HK-2 (cell line): ENCODE results near the gene PHACTR1.

ENCODE experiments used
- DNase-seq: peaks from one replicate; pipeline ENCODE4 v3.0.0-alpha.2; 2018; ENCODE audit not compliant: unreplicated experiment

Gene PHACTR1

DNA sequence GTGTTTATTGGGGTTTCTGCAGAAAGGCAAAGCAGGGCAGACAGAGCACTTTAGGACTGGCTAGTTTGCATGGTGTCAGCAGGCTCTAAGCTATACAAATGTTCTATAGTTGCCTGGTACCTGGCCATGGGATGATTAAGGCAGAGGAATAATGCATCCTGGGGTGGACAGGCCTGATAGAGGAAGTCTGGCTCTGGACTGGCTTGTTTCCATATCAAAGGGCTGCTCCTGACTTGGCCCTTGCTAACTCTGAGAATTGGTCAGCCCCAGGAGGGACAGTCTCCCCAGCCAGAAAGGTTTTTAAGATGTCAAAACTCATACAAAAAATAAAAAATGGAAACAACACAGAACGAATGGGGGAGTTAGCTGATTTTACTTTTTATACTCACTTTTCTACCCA, 474.9 kb downstream of the PHACTR1 start:
- DNase-seq = no peak

DNA sequence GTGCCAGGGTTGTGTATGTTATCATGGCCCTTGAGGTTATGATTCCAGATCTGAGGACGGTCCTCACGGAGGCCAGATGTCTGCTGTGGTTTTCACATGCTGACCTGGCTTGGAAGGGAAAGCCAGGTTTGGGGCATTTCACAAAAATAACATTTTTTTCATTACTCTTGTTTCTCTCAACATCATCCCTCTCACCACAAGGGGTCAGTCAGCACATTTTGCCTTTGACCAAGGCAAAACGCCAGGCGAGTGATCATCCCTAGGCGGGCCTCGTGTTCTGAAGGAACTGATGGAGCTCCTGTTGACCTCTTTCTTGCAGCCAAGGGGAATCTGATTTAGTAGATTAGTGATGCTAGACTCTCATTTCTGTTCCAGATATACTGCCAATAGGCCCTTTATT, 478.3 kb downstream of the PHACTR1 start:
- DNase-seq = peak; percentile 21

DNA sequence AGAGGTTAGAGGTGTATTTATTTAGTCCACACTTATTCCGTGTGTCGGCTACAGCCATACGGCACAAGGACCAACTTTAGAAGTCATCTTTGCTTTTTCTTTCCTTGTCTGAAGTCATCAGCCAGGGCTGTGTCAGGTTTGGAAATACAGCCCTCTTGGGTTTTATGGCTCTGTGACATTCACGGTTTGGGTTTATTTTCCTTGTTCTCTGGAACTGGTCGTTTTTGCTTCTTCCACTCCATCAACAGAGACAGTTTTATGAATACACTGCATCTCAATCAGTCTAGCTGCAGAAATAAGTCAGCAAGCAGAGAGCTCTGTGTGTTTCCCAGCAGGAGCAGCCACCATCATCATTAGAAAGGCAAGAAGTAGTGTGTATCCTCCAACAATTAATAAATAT, 479.2 kb downstream of the PHACTR1 start:
- DNase-seq = no peak

- no peak for DNase-seq
Observed at GRCh38 chr6:13198168-13198567, 481.6 kb downstream of the PHACTR1 start.

DNA sequence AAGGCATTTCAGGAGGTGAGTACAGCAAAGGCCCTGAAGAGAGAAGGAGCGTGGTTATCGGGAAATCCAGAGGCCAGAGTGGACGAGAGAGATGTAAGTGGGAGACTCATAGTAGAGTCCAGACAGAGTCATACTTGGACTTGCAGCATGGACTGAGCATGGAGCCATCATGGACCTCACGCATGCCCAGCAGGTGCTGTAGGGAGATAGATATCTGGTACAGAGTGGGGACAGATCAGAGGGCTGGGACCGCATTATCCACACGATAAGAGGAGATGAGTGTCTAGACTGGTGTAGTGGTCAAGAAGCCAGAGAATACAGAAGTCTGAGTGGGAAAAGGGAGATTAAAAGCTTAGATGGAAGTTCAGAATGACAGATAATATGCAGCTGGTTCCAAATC, 484.8 kb downstream of the PHACTR1 start:
- no peak for DNase-seq

DNA sequence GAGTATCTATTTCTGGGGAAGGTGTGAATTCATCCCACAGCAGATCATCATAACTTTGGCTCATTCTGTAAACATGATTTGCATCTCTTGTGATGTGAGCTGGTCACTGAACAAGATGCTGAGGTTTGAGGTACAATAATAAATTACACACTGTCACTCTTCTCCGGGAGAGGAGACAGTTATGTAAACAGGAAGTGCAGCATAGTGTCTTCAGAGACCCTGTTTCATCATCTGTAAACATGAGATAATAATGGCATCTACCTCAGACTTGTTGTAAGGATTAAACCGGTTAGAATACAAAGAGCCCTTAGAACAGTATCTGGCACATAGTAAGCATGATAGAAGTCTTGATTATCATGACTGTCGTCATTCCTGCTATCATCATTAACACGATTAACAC, 486.6 kb downstream of the PHACTR1 start:
- DNase-seq = no peak

GRCh38 chr6:13205106-13205505, 488.5 kb downstream of the PHACTR1 start:
- DNase-seq = no peak

- no peak for DNase-seq
Observed at GRCh38 chr6:13212096-13212495, 495.5 kb downstream of the PHACTR1 start.

DNA sequence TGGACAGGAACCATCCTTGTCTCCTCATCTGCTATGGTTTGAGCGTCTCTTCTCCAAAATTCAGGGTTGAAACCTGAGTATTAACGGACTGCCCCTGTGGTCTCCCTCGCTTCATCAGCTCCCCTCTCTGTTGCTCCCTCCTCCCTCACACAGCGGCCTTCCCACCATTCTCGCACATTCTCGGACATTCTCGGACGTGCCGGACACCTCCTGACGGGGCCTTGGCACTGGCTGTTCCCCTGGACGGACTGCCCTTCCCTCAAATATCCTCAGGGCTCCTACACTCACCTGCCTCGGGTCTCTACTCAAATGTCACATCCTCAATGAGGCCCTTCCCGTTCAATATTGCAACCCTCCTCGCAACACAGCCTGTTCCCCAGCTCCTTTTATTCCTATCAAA, 496.0 kb downstream of the PHACTR1 start:
- no peak for DNase-seq

GRCh38 chr6:13215390-13215789, 498.8 kb downstream of the PHACTR1 start:
- no peak for DNase-seq

DNA sequence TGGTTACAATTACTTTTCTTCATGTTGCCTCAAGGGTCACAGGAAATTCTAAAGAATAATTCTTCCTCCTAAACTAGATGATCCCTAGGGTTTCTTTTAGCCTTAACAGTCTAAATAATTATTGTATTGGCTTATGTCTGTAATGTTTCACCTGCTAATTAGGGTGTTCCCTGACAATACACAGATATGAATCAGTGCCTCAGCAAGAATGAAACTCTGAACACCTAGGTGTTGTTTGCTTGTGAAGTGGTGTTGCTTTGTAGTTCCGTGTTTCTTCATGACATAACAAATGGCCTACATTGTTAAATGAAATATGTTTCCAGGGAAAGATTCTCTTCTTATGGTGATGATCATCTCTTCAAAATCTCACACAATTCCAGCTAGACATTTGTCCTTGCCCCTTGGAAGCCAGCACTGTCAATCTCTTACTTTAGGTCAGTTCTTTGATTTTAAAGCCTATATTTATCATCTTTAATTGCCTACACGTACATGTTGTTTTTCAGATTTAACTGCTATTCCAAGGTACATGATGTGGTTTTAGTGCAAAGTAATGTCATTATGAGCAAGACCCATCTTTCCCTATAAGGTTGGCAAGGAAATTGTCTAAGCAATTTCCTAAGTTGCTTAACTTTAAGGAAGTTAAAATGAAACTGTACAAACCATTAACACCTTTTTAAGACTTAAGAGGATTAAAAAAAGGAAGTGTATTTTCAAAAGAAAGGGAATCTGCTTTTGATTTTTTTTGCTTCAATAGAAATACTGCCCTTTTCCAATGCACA, 499.9 kb downstream of the PHACTR1 start:
- DNase-seq = no peak

DNA sequence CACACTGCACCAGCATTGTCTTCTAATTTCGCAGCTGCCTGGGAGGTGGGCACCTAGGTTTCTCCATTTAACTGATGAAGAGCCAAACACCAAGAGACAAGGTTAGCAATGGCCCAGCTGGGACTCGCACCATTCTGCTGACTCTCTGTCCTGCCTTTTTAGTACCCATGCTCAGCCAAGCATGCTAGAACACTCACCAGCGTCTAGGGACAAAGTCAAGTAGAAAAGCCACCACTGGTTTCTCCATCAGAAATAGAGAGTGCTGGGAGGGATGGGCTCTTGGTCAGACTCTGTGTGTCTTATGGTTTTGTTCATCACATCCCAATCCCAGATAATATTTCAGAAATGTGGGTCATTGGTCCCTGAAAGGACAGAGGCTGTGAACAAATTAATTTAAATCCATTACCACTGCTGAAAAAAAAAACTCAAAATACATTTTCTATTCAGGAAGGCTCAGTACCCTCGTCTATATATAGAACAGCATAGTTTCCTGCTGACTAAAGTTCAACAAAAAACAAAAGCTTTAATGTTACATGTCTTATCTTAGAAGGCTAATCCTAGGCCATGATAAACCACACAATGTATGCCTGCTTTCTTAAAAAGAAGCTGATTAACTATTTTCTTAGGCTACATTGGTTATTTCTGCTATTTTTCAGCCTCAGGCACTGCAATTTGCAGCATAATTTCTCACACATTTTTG, 500.8 kb downstream of the PHACTR1 start:
- no peak for DNase-seq

DNA sequence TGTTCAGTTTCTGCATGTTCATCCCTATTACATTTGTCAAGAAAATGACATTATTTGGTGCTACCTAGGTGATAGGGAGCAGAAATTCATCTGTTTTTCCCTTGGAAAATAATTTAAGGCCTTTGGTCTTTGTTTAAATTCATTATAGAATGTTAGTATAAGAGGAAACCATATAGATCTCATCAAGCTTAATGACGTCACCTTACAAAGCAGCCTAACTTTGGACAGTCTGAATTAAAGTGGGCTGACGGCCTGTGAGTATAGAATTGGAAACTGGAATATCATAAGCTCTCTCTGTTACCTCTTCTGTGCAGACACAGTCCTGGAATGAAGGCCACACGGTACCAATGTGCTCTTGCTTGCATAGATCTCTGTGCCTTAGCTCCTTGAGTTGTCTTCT, 503.7 kb downstream of the PHACTR1 start:
- DNase-seq = no peak

DNA sequence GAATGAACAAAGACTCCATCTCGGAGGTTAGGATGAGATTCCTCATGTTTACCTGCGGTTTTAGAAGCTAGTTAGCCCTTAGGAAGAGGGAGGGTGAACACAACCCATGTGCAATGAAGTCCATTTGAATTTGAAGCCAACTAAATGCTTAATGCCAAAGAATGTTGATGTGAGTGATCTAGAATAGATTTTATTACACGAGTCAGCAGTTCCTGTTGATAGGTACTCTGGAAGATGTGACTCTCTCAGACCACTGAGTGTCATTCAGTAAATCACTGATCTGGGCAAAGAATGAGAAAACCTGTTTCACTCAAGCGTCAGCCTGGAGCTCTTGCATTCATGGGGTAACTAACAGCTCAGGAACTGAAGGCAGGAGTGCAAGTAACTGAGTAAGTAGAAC, 505.5 kb downstream of the PHACTR1 start:
- DNase-seq = no peak

GRCh38 chr6:13226071-13226470, 509.5 kb downstream of the PHACTR1 start:
- no peak for DNase-seq

DNA sequence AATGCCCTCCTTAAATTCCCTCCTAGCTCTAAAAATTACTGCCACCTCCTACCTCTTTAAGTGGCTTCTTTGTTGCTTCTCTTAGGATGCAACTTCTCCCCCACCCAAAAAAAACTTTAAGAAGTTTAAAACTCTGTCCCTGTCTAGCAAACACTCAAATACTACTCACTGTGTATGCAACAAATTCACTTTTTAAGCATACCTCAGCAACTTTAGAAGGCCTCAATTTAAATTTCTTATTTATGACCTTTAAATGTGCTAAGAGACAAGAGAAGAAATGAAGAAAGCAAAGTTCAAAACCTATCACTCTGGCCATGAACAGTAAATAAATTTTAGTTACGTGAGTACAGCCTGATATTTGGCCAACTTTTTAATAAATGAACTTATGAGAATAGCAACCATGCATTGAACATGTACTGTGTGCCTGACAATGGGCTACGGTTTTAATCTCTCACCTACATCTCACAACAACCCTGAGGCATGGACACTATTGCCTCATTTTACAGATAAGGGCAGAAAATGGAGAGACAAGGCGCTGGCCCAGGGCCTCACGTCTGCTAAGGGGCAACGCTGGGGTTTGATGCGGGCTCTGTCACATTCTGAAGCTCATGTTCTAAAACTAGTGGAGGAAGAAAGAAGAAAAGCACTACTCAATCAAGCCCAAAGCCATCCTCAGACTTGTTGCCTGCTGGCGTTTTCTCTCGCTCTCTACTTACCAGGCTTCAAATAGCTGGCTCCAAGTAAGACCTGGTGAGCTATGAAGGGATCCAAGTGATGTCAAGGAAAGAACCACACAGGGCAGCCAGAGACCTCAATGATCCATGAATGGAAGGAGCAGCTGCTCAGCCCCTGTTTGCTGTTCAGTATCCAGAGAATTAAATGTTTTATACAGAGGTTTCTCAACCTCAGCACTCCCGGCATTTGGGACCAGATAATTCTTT, 512.0 kb downstream of the PHACTR1 start:
- DNase-seq = no peak

DNA sequence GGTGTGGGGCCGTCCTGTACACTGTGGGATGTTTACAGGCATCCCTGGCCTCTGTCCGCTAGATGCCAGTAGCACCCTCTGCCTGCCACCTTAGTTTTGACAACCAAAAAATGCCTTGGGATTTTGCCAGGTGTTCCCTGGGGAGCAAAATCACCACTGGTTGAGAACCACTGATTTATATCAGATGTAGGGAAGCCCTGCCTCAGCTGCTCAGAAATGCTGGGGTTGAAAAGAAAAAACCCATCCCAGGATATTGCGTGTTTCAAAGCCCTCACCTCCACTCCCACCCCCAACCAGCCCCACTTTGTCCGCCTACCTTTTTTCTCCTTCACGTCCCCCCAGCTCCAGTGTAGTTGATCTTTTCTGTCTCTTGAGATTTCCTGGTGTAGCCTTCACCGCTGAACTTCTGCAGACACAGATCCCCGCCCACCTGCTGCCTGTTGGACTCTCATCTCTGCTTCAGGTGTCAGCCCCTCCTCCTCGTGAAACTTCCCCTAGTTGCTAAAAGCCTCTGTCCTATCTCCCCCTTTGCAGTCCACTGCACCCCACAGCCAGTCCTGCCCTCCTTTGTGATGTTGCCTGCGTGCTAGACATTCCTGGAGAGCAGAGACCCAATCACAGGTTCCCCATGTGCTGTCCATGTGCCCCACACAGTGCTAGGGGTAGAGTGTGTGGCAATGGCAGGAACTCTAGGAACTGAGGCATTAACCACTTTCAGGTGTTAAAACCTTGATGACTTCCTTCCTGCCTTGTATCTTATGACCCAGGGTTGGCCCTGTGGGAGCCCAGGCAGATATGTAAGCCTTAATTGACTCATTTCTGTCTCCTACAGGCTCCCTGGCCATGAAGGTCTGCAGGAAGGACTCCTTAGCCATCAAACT, 512.9 kb downstream of the PHACTR1 start:
- no peak for DNase-seq

DNA sequence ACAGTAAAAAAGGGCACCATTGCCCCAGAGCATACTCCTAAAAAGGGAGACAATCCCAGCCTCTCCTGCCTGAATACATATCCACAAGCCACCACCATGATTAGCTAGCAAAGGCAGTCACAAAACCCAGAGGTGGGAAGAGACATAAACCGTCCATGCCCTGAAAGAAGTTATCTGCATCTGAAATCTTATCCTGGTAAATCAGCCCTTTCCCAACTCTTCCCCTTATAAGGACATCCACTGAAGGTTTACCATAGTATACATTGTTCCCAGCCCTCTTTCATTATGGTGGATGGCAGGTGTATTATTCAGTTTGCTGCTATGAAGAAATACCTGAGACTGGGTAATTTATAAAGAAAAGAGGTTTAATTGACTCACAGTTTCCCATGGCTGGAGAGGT, 516.5 kb downstream of the PHACTR1 start:
- DNase-seq = no peak

DNA sequence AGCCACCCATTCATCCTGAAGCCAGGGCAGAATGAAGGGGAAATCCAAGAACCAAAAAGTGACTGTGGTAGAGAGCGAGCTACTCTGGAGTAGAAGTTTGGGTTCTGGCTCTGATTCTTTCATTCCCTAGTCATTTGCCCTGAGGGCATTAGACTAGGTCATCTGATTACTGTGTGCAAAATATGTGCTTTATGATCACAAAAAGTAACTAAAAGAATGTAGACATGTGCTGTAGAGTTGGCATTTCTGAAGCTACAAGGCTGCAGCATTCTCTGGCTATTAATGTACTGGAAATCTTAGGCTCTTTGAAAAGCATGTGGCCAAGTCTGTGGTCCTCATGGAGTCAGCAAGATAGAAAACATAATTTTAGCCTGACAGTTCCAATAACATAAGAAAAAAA, 517.6 kb downstream of the PHACTR1 start:
- DNase-seq = no peak

DNA sequence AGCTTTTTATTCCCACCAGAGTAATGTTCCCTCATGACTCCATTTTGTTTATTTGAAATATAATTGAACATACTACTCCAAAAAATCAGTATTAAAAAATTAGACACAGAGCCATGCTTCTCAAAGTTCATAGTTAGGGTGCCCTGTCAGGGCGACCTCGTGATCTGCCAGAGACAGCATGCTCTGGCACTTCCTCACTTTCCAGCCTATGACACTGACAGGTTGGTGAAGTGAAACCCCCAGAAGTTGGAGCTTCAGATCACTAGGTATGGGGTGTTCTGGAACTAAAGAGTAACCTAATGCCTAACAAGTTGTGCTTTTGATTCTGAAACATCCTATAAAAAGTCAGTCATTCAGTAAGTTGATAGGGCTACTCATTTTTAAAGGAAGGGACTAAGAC, 518.8 kb downstream of the PHACTR1 start:
- DNase-seq = no peak

DNA sequence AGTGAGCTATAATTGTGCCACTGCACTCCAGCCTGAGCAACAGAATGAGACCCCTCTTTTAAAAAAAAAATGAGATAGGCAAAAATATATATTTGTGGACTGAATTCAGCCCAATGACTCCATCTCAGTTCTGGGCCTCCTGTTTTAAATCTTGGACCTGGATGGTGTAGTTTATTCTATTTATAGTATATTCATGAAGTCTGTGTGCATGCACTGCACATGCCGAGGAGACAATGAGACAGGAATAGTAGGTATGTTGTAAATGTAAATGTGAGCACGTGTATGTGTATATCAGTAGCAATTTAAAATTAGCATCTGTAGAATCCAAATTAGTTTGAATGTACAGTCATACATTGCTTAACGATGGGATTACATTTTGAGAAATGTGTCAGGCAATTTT, 520.8 kb downstream of the PHACTR1 start:
- DNase-seq = no peak
